ENCODE results near the gene NRCAM.
"Not testable (repeated sequence)": the region's sequence is repeated elsewhere in the genome, so short reads cannot be mapped to it uniquely, and the experiment has no call there.

Gene NRCAM

DNA sequence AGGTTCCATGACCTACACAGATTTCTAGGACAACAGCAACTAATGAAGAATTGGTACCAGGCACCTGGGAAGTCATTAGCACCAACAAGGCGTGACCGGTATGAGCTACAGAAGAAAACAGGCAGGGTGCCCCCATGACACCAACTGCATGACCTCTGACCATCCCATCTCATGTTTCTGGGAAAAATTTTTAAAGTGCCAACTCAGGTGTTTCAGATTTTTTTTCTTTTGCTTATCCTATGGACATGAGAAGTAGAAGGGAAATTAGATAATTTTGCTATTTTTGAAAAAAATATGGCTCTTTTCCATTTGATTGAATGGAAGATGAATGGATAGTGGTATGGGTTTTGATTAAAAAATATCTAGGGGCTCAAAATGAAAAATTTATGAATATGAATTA, 154.8 kb downstream of the NRCAM start:
- no peak for DNase-seq

- no peak for DNase-seq
These were observed 156.8 kb downstream of the NRCAM start for GRCh38 chr7:108299251-108299973.

DNA sequence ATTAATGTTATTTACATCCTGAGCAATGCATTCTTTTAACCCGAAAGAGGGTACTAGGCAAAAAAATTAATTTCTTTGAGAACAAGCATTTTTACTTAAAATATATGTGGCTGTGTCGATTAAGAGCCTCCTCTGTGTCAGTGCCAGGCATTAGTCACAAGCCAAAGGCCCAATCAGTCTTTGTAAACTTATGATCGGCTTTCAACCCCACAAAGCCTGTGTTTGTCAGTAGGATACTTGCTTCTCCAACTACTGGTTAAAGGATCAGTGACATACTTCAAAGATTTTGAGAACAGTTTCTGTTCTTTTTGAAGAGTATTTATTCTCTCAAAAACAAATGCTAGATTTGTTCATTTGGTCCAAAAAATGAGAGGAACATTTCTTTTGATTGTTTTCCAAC, 159.3 kb downstream of the NRCAM start:
- DNase-seq = no peak

GRCh38 chr7:108294595-108294994, 161.6 kb downstream of the NRCAM start:
- no peak for DNase-seq

GRCh38 chr7:108293149-108293612, 163.1 kb downstream of the NRCAM start:
- DNase-seq = no peak

DNA sequence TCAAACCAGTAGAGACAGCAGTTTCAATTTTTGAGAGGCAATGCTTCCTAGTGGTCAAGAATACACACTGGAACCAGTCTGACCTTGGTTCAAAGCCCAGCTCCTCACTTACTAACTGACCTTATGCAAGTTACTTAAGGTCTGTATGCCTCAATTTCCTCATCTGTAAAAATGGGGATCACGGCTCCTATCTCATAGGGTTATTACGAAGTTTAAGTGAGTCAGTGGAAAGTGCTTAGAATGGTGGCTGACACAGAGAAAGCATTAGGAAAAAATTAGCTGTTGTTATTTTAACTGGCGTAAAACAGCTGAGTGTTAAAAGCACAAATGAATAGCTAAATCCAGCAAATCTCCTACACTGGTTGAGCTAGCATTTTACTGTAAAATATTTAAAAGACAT, 163.7 kb downstream of the NRCAM start:
- no peak for DNase-seq

- DNase-seq = peak; percentile 35
These were observed 164.3 kb downstream of the NRCAM start for GRCh38 chr7:108291791-108292440.

DNA sequence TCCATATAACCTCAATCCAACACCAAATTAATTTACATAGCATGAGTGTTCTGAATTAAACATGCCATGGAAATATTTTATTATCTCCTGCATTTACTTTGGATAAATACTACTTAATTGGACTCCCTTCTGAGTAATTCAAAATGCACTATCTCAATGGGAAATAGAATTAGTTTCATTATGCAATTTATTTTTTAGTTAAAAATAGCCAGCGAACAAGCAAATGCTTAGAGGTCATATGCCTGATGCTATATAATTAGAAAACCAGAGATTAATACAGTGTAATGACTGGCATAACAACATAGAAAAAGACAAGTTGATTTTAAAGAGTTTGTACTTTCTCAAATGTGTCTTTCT, 165.1 kb downstream of the NRCAM start:
- no peak for DNase-seq

DNA sequence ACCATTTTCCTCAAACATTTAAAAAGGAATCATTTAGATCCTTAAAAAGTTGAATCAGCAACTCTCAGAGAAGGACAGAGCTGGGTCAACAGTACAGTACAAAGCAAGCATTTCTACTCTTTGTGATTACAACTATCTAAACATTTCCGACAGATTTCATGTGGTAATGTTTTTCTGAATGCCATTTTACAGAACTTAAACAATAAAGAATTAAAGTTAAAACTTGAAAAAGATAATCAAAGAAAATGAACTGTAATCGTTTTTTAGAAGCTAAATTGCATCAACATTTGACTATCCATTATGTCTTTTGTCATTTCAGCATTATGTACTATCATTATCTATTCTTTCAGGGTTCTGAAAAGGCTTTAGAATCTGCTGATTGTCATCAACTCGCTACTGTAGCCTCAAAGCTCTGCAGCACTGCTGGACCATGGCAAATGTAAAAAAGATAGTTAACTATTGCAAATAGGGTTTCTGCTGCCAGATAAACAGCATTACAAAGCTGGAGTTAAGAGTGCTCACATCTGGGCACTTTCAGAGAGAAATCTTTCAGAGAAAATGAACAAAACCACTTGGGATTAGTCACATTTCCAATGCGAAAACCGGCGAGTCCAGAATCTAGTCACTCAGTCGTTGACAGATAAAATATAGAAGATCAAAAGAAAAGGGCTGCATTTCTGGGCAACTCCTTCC, 165.6 kb downstream of the NRCAM start:
- DNase-seq = no peak

DNA sequence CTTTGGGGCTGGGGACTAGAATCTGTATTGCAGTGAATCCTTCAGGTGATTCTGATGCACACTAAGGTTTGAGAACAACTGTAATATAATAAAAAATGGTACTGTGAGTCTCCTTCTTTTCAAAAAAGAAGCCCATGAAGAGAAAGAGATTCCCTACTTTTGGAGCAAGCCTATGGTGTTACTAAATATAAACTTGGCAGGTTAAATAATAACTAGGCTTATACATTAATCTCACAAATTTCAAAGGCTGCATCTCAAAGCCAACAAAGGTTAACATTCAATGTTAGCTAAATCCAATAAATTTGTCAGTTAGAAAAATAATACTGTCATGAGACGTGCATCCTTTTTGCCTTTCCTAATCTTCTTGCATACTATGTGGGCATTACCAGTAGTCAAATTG, 166.4 kb downstream of the NRCAM start:
- no peak for DNase-seq

DNA sequence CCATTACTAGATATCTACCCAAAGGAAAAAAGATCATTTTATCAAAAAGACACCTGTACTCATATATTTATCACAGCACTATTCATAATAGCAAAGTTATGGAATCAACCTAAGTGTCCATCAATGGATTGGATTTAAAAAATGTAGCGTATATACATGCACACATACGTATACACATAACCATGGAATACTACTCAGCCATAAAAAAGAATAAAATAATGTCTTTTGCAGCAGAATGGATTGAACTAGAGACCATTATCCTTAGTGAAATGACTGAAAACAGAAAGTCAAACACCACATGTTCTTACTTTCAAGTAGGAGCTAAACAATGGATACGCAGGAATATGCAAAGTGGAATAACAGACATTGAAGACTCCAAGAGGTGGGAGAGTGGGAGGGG, 168.4 kb downstream of the NRCAM start:
- DNase-seq = no peak

GRCh38 chr7:108286290-108286904, 169.8 kb downstream of the NRCAM start:
- peak; percentile 35 for DNase-seq

- DNase-seq = no peak
These were observed 170.5 kb downstream of the NRCAM start for GRCh38 chr7:108285778-108286177.

DNA sequence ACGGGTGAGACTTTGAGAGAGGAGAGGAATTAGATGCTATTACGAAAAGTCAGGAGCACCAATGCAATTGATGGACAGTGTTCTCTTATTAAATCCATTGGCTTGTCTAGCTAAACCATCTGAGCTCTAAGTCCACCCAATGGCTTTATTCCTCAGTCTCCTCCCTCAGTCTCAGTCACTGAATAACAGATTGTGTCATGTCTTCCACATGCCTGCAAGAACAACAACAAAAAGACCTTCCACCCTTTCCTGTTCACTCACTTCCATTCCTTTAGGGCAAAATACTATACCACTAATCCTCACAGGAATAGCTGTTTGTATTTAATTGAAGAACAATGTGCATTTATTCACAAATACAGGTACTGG, 171.2 kb downstream of the NRCAM start:
- no peak for DNase-seq

- DNase-seq = no peak
These were observed 171.8 kb downstream of the NRCAM start for GRCh38 chr7:108284349-108285002.

GRCh38 chr7:108283252-108283651, 173.0 kb downstream of the NRCAM start:
- peak; percentile 43 for DNase-seq

- no peak for DNase-seq
These were observed 173.7 kb downstream of the NRCAM start for GRCh38 chr7:108282427-108282996.

DNA sequence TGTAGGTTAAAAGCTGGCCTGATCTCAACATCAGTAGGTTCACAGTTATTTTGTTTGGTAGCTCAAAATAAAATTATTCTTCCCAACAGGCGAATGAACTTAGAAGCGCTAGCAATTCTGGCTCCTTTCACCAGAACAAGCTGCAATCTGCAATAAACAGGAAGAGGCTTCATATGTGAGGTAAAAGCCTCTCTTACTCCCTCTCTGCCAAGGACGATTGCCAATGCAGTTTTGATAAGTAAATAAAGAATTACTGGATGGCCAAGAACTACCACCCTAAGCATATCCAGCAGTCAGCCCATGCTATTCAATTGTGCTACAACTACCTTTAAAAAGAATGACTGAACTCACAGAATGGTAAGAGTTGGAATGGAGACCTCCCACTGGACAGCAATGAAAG, 176.1 kb downstream of the NRCAM start:
- DNase-seq = no peak

DNA sequence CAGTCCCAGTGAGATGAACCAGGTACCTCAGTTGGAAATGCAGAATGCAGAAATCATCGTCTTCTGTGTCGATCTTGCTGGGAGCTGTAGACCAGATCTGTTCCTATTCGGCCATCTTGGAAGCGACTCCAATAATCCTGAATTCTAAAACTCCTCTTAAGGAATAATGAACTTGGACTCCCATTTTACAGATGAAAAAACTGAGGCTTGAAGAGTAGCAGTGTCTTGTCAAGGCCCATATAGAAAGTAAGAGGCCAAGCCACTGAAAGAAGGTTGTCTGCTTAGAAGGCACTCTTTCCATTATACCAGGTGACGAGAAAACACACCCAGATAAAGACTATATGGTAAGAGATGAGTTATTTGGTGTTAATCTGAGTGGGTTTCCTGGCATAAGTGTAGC, 177.5 kb downstream of the NRCAM start:
- no peak for DNase-seq

DNA sequence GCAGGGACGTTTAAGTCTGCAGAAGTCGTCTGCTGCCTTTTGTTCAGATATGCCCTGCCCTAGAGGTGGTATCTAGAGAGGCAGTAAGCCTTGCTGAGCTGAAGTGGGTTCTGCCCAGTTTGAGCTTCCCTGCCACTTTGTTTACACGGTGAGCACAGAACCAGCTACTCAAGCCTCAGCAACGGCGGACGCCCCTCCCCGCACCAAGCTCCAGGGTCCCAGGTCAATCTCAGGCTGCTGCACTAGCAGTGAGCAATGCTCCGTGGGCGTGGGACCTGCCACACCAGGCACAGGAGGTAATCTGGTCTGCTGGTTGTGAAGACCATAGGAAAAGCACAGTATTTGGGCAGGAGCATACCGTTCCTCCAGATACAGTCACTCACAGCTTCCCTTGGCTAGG, 178.0 kb downstream of the NRCAM start:
- no peak for DNase-seq

DNA sequence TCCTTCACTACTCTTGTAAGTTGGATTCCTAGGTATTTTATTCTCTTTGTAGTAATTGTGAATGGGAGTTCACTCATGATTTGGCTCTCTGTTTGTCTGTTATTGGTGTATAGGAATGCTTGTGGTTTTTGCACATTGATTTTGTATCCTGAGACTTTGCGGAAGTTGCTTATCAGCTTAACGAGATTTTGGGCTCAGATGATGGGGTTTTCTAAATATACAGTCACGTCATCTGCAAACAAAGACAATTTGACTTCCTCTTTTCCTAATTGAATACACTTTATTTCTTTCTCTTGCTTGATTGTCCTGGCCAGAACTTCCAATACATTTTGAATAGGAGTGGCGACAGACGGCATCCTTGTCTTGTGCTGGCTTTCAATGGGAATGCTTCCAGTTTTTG, 181.8 kb downstream of the NRCAM start:
- DNase-seq = not testable (repeated sequence)

GRCh38 chr7:108272891-108273290, 183.3 kb downstream of the NRCAM start:
- not testable (repeated sequence) for DNase-seq
